HG03432 (cell line): ENCODE results near the gene GNPAT.
A peak's percentile ranks its signal among the peaks of the same experiment; 100 is the strongest.

Source experiments
- ATAC-seq: cut with Tn5 transposase; IDR thresholded peaks from one replicate; pipeline ENCODE4 v1.9.1; 2021; ENCODE audit warnings: mild to moderate bottlenecking, moderate library complexity; ENCODE audit not compliant: unreplicated experiment

The GNPAT gene

DNA sequence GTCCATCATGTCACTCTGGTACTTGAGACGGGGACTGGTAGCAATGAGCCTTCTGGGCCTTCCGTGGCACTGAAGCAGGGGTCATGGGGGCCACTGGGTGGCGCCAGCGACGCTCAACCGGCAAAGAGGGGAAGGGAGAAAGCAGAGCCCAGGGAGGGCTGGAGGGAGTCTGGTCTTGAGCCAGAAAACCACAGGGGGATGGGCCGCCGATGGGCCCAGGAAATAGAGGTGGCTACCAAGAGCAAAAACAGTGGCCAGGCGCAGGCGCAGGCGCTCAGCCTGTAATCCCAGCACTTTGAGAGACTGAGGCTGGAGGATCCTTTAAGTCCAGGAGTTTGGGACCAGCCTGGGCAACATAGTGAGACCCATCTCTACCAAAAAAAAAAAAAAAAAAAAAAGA lies 74.9 kb downstream of the GNPAT start:
- peak; percentile 96 for ATAC-seq

- ATAC-seq: no peak
These were observed 76.4 kb downstream of the GNPAT start for GRCh38 chr1:231317306-231318014.

DNA sequence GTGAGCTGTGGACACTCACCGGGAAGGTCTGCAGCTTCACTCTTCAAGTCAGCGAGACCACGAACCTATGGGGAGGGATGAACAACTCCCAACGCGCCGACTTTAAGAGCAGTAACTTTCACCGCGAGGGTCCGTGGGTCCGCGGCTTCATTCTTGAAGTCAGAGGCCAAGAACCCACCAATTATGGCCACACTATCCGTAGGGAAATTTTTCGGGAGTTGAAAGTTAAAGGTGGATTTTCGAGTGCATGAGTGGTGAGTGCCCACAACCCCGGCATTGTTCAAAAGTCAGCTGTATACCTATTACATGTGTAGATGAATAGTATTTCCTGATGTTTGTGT lies 77.0 kb downstream of the GNPAT start:
- ATAC-seq: no peak

DNA sequence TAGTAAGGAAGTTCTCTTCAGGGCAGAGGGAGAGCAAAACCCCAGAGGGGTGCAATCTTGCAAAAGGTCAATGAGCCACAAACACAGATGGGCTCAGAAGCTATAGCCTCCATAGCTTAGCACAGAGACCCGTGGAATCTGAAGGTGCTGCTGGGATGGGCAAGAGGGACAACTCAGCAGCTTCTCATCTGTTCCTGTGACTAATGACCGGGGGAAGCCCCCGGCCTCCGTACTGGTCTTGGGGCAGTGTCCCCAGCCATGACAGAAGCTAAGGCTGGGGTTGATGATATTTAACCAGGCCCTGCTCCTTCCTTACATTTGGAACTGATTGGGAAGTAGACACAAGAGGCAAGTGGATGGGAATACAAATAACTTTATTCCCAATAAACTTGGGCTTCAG lies 77.6 kb downstream of the GNPAT start:
- ATAC-seq: no peak

- ATAC-seq: no peak
These were observed 78.1 kb downstream of the GNPAT start for GRCh38 chr1:231319080-231319479.

- ATAC-seq: no peak
These were observed 82.0 kb downstream of the GNPAT start for GRCh38 chr1:231322880-231323530.

DNA sequence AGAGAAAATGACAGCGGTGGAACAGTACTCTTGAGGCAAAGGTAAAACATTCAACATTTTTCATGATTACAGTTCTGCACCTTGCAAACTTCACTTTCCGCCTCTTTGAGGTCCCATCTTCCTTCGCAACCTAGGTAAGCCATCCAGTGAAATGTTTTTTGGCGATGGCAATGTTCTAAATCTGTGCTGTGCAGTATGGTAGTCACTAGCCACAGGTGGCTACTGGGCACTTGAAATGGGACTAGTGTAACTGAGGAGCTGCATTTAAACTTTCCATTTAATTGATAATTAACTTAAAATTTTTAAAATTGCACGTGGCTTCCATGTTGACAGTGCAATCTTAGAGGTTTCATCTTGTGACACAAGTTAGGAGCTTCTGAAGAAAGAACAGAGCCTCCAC lies 83.6 kb downstream of the GNPAT start:
- no peak for ATAC-seq

GRCh38 chr1:231326248-231326647 lies 85.2 kb downstream of the GNPAT start:
- ATAC-seq: no peak
